Right ventricle myocardium superior (tissue), 1 donor: Measurements from ENCODE around the gene FNIP2. TPM values are rescaled to one million over a fixed set of nuclear protein-coding genes. Genes with fewer than 3 reads are reported as not detected.
"Not testable (repeated sequence)": the region's sequence is repeated elsewhere in the genome, so short reads cannot be mapped to it uniquely, and the experiment has no call there.

Experiments
- ATAC-seq: fragments of 200-7000 bp; cut with Tn5 transposase; one replicate; pipeline ENCODE4 v1.9.1; 2020; ENCODE audit warnings: mild to moderate bottlenecking; ENCODE audit not compliant: poor library complexity
- DNase-seq: peaks from one replicate; pipeline ENCODE4 v3.0.0-alpha.2; 2020
- intact Hi-C: fragments of 100-400 bp; cut with DNase I; formaldehyde crosslinking; loops from one replicate; pipeline ENCODE4 v1.11.2; 2022
- long read RNA-seq: library from polyadenylated mRNA; unstranded; transcript quantifications from one replicate; pipeline ENCODE4 v2.0.0, GENCODE V29; 2021
- total RNA-seq: library from RNA; stranded (reverse); fragmentation: NEBNext Ultra II Directional; extraction: Animal tissue kit (Norgen Biotek cat#: 25700); gene quantifications from one replicate; pipeline ENCODE4 v1.2.1, GENCODE V29; 2021
- donor health status: DM: no; HTN: yes; CAD: no; lungs with severe emphysema.

Gene FNIP2
- total RNA-seq, result 46.2 TPM
- long read RNA-seq, full-length matches to known transcripts, result 1 of 71 reads
- long read RNA-seq, partial matches to known transcripts, result 20 of 71 reads
- long read RNA-seq, other reads (novel, unspliced or antisense), result 50 of 71 reads

GRCh38 chr4:158768555-158769174 is at the start of gene FNIP2:
Gene FNIP2, plus strand, starts transcription at chr4:158769026. Its CDS starts 187 bp downstream, at chr4:158769213.
- peak; percentile 91 for DNase-seq
- peak; percentile 96 for ATAC-seq
- intact Hi-C loops, result loop anchor here (5.0 kb wide), 2 partner anchors 41 to 74 kb away; no protein-coding TSS in a partner anchor

DNA sequence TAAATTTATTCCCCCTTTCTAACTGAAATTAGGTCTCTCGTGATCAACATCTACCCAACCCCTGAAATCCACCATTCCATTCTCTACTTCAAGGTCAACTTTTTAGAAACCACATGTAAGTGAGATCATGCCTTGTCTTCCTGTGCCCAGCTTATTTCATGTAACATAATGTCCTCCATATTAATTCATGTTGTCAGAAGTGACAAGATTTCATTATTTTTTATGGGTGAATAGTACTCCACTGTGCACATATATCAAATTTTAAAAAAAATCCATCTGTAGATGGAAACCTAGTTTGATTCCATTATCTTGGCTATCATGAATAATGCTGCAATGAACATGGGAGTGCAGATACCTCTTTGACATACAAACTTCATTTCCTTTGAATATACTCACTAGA is 47.1 kb upstream of the FNIP2 start:
- no peak for DNase-seq
- intact Hi-C loops, result loop anchor here (10.0 kb wide), 2 partner anchors 453 to 483 kb away; no protein-coding TSS in a partner anchor
- no peak for ATAC-seq

- ATAC-seq (peak; percentile 50), DNase-seq (no peak)
- intact Hi-C loops, result loop anchor here (10.0 kb wide), 2 partner anchors 452 to 482 kb away; no protein-coding TSS in a partner anchor
These were observed 46.4 kb upstream of the FNIP2 start for GRCh38 chr4:158722291-158722916.

DNA sequence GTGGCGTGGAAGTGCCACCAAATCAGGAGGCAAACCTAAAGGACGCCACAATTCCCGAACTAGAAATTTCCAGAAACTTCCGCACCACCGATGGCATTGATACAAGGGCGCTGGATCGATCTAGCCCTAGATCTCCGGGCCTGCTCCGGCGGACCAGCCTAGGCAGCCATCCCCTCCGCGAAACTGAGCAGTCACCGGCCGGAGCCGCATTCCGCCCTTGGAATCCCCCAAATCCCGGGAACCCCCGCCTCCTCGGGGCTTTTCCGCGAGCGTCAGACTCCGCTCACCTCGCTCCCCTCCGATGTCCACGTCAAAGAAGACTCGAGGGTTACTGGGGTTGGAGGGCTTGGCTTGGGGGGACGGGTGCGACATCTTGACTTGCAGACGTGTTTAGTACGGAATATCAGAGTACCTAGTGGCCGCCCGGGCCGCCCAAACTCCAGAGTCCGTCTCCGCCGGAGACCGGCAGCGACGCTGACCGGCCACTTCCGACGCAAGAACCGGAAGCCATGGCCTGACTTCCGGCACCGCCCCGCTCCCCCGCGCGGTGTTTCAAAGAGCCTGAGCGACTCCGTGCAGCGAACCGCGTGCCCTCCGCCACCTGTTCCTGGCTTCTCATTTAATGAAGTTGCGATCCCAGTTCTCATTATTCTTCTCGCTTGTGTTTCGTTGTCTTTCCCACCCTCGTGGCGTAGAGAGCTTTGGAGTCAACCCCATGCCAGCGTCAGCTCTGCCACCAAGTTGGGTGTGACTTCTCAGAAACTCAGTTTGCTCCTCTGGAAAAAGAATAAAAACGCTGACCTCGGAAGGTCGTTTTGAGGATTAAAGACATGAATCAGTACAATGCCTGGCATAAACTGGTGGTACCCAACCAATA is 45.7 kb upstream of the FNIP2 start, which contains the start of gene PPID:
PPID (minus strand) TSS at position 480 of the 877 bp plus-strand sequence; CDS start at position 372, 108 bp downstream.
- intact Hi-C loops, result loop anchor here (10.0 kb wide), 2 partner anchors 452 to 482 kb away; no protein-coding TSS in a partner anchor
- ATAC-seq, result peak; percentile 99
- peak; percentile 91 for DNase-seq

DNA sequence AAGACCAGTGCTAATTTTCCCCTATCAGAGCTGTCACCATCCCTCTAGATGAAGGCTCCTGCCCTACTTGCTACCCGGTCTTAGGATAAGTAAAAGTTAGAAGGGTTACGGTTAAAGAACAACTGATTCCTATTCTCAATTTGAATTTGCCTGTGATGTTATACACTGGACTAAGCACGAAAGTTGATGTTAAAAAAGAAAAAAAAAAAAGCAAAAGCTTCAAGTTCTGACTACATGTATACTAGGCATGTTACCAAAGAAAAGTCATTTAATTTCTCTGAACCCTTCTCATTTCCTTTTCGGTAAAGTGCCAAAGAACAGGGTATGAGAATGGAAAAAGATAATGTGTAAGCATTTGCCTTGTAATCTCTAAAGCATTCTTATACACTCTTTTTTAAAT is 44.2 kb upstream of the FNIP2 start:
- intact Hi-C loops, result loop anchor here (5.0 to 10.0 kb wide), 4 partner anchors 43 to 480 kb away; partner anchors contain the start of gene FNIP2
- ATAC-seq, result no peak
- no peak for DNase-seq

DNA sequence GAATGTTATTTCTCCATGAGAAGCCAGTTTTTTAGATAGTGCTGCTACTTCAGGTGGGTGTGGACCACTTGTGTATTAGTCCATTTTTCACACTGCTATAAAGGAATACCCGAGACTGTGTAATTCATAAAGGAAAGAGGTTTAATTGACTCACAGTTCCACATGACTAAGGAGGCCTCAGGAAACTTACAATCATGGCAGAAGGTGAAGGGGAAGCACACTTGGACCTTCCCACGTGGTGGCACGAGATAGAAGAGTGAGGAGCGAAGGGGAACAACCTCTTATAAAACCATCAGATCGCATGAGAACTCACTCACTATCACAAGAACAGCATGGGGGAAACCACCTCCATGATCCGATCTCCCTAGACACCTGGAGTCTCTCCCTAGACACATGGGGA is 42.2 kb upstream of the FNIP2 start:
- intact Hi-C loops, result loop anchor here (5.0 to 10.0 kb wide), 4 partner anchors 41 to 478 kb away; partner anchors contain the start of gene FNIP2
- no peak for DNase-seq
- no peak for ATAC-seq

GRCh38 chr4:158728236-158728635 is 40.6 kb upstream of the FNIP2 start:
- DNase-seq (no peak), ATAC-seq (no peak)
- intact Hi-C loops, result loop anchor here (5.0 to 10.0 kb wide), 4 partner anchors 39 to 477 kb away; partner anchors contain the start of gene FNIP2

GRCh38 chr4:158729716-158730559 is 38.9 kb upstream of the FNIP2 start:
- peak; percentile 67 for DNase-seq
- ATAC-seq, result peak; percentile 98
- intact Hi-C loops, result loop anchor here (5.0 to 10.0 kb wide), 4 partner anchors 37 to 475 kb away; partner anchors contain the start of gene FNIP2

- no peak for DNase-seq
These were observed 30.0 kb upstream of the FNIP2 start for GRCh38 chr4:158738866-158739265.

DNA sequence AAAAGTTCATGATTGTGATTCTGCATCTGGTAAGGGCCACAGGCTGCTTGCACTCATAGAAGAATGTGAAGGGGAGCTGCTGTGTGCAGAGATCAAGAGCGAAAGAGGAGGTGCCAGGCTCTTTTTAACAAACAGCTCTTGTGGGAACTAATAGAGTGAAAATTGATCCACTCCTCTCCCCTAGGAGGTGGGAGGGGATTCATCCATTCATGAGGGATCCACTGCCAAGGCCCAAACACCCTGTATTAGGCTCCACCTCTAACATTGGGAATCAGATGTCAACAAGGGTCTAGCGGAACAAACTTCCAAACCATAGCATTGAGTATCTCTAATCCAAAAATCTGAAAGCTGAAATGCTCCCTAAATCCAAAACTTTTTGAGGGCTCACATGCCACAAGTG is 29.2 kb upstream of the FNIP2 start:
- no peak for DNase-seq
- intact Hi-C loops, result no loop called here

More at GRCh38 chr4:158738866-158739265, 30.0 kb upstream of the FNIP2 start:
- no peak for ATAC-seq
- intact Hi-C loops, result no loop called here

DNA sequence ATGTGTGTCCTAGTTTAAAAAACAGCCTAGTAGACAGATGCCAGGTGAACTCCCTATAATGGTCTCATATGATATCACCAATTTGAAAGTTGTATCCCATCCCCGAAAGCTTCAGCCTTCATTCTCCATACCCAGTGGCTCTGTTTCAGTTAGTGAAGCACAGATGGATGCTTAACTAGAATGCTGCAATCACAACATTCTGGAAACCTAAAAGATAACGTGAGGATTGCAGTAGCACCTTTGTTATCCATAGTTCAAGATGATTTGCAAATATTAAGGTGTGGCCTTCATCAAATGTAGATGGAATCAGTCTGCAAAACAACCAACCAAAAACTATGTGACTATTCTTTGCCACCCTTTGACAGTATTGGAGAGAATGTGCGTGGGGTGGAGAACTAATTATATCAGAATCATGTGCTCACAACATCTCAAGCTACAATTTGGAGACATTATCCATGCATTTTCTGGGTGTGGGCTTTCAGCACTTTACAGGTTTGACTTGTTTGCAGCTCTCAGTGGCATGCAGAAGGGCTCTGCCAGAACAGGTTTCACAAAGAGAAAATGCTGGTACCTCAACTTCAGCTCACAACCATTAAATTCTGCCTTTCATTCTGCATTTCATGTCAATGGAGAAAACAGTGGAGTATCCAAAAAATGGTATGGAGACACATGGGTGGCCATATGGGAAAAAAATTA is 27.4 kb upstream of the FNIP2 start:
- intact Hi-C loops, result no loop called here
- ATAC-seq (no peak), DNase-seq (no peak)

More for the DNA sequence above, 29.2 kb upstream of the FNIP2 start:
- no peak for ATAC-seq

- DNase-seq, ATAC-seq, intact Hi-C loops: not testable (repeated sequence)
These were observed 22.3 kb upstream of the FNIP2 start for GRCh38 chr4:158746537-158746936.

DNA sequence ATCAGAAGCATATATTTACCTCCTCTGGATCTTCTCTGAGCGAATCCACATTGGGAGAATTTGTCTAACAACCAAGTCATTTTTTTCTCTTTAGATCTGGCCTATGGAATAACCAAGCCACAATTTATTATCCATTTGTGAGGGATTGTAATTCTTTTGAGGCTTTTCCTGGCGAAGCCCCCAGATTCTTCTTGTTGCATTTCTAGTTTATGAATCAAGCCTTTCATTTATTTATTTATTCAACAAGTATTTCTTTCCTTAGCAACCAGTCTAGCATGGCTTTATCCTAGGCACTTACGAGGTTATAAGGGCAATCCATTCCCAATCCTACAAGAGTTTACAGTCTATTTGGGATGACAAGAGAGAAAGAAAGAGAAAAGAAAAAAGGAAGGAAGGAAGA is 18.4 kb upstream of the FNIP2 start:
- intact Hi-C loops, result no loop called here
- DNase-seq, result no peak
- no peak for ATAC-seq

GRCh38 chr4:158754385-158755180 is 14.2 kb upstream of the FNIP2 start:
- intact Hi-C loops, result no loop called here
- ATAC-seq (no peak), DNase-seq (no peak)

DNA sequence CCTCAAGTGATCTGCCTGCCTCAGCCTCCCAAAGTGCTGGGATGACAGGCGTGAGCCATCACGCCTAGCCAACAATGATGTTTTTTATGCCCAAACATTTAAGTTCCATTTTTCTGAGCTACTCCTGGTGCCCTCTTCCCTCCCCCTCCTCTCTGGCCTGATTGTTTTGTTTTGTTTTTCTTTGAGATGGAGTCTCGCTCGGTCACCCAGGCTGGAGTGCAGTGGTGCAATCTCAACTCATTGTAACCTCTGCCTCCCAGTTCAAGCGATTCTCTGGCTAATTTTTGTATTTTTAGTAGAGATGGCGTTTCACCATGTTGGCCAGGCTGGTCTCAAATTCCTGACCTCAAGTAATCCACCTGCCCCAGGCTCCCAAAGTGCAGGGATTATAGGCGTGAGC is 13.0 kb upstream of the FNIP2 start:
- ATAC-seq, DNase-seq, intact Hi-C loops: not testable (repeated sequence)

DNA sequence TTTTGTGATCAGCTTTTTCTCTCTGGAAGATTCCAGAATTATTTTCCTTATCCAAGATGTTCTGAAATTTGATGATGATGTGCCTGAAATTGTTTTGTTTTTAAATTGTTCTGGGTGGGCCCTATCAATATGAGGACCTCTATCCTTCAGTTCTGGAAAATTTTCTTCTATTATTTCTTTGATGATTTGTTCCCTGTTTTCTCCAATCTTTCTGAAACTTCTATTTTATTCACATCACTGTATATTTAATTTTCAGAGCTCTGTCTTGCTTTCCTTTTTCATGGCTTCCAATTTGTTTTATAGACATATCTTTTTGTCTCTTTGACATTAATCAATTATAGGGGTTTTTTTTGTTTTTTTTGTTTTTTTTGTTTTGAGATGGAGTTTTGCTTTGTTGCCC is 12.2 kb upstream of the FNIP2 start:
- DNase-seq, result no peak
- intact Hi-C loops, result no loop called here
- no peak for ATAC-seq
